ENCODE results near the gene ZBTB17.

ZBTB17 gene

DNA sequence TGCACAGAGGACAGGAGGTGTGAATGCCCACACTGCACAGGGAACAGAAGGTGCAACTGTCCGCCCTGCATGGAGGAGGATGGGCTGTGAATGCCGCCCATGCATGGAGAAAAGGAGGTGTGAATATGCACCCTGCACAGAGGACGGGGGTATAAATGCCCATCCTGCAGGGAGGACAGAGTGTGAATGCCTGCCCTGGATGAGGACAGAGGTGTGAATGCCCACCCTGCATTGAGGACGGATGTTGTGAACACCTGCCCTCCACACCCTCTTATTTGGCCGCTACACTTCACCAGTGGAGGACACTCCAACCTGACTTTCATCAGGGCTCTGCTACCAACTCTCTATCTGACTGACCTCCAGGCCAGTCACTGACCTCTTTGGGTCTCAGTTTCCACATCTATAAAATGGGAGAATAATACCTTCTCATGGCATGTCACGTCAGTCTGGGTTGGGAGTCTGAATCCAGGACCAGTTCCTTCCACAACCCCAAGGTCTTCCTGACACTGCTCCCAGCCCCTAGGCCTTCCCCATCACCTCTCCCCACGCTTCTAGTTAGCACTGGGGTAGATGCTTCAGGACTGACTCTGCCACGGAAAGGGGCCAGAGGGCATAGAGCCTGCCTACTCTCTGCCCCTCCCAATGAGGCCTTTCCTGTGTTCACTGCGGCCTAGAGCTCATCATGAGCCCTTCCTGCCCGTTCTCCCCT is 28.4 kb downstream of the ZBTB17 start:
- no peak for DNase-seq (ENCODE audit: low read depth)

GRCh38 chr1:15946571-15947381 is 29.1 kb downstream of the ZBTB17 start:
- DNase-seq (ENCODE audit: low read depth) = no peak

- DNase-seq (ENCODE audit: low read depth) = no peak
These were observed 30.0 kb downstream of the ZBTB17 start for GRCh38 chr1:15945832-15946448.

DNA sequence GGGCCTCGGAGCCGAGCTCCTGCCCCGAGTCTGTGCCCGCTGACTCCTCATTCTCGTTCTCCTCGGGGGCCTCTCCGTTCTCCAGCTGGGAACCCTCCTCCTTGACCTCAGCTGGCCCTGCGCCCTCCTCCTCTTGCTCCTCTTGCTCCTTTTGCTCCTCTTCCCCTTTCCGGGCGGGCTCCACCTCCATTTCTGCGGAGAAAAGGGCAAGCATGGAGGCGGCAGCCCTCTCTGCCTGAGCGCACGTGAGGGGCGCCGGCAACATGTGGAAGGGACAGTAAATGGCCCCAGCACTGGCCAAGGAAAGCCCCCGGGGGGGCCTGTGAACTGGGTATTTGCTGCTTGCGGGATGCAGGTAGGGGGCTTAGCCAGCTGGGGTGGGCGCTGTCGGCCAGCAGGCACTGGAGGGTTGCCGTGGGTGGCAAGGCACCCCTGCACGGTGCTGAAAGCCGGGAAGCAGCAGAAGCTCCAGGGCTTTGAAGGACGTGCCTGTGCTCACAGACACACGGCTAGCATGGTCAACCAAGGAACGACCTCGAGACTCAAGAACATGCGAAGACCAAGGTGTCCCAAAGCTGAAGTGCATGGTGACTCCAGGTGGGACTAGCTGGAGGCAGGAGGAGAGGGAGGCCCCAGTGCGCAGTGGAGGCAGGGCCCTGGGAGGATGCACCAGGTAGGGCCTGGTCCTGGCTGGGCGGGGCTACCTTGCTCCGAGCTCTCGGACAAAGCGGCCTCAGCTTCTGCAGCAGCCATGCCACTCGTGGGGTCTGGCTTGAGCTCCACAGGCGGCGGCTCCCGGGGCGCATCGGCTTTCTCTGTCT is 30.7 kb downstream of the ZBTB17 start:
- DNase-seq (ENCODE audit: low read depth) = no peak

- DNase-seq (ENCODE audit: low read depth) = no peak
These were observed 31.4 kb downstream of the ZBTB17 start for GRCh38 chr1:15944308-15945010.

DNA sequence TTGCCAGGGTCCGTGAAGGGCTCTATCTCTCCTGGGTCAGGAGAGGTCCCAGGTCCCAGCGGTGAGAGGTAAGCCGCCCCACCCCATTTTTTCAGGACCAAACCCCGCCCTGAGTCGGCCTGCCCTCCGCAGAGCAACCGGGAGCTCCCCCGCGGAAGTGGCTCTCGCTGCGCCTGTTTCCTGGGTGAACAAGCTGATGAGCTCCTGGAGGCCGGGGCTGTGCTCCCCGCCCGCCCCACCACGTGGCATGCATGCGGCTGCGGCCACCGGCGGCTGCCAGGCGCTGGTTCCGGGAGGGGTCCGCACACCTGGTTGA is 32.0 kb downstream of the ZBTB17 start:
- DNase-seq (ENCODE audit: low read depth) = no peak

GRCh38 chr1:15943328-15943991 is 32.4 kb downstream of the ZBTB17 start:
- DNase-seq (ENCODE audit: low read depth) = no peak

GRCh38 chr1:15942661-15943327 is 33.1 kb downstream of the ZBTB17 start:
- no peak for DNase-seq (ENCODE audit: low read depth)

GRCh38 chr1:15941899-15942660 is 33.8 kb downstream of the ZBTB17 start:
- no peak for DNase-seq (ENCODE audit: low read depth)

- DNase-seq (ENCODE audit: low read depth) = no peak
These were observed 34.7 kb downstream of the ZBTB17 start for GRCh38 chr1:15941044-15941840.

DNA sequence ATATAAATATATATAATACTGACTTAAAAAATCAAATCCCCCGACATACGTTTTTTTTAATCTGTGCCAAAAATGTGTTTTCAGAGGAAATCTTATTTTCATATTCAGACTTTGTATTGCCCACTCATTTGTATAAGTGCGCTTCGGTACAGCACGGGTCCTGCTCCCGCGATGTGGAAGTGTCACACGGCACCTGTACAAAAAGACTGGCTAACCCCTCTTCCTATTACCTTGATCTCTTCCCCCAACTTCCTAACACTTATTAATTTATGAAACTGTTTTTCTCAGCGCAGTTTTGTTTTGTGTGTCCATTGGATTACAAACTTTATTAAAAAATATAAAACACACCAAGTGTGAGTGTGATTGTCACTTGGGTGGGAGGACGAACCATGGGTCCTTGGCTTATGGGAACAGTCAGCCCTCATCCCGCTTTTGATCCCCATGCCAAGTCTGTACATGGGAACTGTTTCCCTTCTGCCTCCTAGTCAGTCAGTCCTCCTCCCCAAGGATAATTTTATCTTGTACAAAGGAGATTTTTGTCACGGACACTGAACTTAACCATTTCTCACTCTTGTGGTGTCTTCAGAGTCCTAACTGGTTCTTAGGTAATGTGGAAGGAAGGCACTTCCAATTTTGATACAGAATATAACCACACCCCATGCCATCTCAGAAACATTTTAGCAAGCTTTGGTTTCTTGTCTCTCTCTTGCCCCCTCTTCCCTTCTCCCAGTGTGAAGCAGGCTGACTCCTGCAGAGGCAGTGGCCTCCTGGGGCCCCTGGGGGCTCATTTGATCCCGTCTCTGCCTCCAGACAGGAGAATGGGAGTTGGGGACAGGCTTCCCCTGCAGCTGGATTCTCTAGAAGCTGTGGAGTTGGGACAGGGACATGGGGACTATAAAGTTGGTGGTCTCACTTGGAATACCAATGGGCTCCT is 35.5 kb downstream of the ZBTB17 start:
- DNase-seq (ENCODE audit: low read depth) = no peak

GRCh38 chr1:15939181-15940109 is 36.5 kb downstream of the ZBTB17 start:
- DNase-seq (ENCODE audit: low read depth) = peak; percentile 62

DNA sequence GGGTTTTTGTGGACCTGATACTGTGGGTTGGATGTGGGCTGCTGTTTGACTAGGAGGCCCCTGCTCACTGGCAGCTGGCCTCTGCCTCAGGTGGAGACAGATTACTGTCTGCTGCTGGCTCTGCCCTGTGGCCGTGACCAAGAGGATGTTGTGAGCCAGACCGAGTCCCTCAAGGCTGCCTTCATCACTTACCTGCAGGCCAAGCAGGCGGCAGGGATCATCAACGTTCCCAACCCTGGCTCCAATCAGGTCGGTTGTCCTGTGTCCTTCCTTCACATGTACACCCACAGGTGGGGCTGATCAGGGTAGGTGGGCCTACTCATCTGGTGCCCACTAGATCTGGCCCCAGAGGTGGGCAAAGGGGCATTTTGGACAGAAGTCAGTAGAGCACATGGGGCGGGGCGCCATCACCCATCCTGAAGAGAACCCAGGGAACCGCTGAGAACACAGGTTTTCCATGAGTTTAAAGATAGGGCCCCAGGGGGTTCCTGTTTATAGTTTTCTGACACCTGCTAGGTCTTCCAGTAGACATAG is 37.2 kb downstream of the ZBTB17 start:
- DNase-seq (ENCODE audit: low read depth) = no peak

GRCh38 chr1:15937706-15938168 is 38.2 kb downstream of the ZBTB17 start:
- DNase-seq (ENCODE audit: low read depth) = peak; percentile 68

DNA sequence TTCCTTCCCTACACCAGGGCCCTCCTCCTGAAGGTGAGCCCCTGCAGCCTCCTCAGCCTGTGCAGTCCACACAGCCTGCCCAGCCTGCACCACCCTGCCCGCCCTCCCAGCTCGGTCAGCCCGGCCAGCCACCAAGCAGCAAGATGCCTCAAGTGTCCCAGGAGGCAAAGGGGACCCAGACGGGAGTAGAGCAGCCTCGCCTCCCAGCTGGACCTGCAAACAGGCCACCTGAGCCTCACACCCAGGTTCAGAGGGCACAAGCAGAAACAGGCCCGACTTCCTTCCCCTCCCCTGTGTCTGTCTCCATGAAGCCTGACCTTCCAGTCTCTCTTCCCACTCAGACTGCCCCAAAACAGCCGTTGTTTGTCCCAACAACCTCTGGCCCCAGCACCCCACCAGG is 38.8 kb downstream of the ZBTB17 start:
- DNase-seq (ENCODE audit: low read depth) = no peak

GRCh38 chr1:15936025-15936424 is 39.9 kb downstream of the ZBTB17 start:
- DNase-seq (ENCODE audit: low read depth) = no peak

All from iris pigment epithelial cell (primary cell).